Activated CD8-positive, alpha-beta T cell treated with anti-CD3 and anti-CD28 coated beads, Interleukin-2, amount 10 ng/mL, durations not matched to agents 7 days and 5 days (primary cell): Measurements from ENCODE around the gene LRP8. TPM values are rescaled to one million over a fixed set of nuclear protein-coding genes. Genes with fewer than 3 reads are reported as not detected.

ENCODE experiments used
- ATAC-seq: fragments of 150-1000 bp; cut with Tn5 transposase; one replicate; pipeline ENCODE4 v1.10.0; 2021; ENCODE audit warnings: moderate library complexity
- CTCF ChIA-PET: fragments of 350-600 bp; sonication (Branson Sonifier 250); formaldehyde crosslinking; loops from one replicate; lab custom pipeline; 2021; ENCODE audit warnings: antibody characterized with exemption; lab: Charles Lee
- POLR2A ChIA-PET: fragments of 350-600 bp; sonication (Branson Sonifier 250); formaldehyde crosslinking; loops from one replicate; lab custom pipeline; 2021; ENCODE audit warnings: antibody characterized with exemption; lab: Charles Lee
- DNase-seq: peaks from one replicate; pipeline ENCODE4 v3.0.0-alpha.2; 2020
- H3K27ac Mint-ChIP-seq: one replicate; pipeline ENCODE4 v1.8.0; 2021; ENCODE audit warnings: mild to moderate bottlenecking, mixed read lengths
- H3K27me3 Mint-ChIP-seq: one replicate; pipeline ENCODE4 v1.8.0; 2021; ENCODE audit warnings: low read depth, mixed read lengths
- H3K36me3 Mint-ChIP-seq: one replicate; pipeline ENCODE4 v1.8.0; 2021; ENCODE audit warnings: low read depth, mixed read lengths
- H3K4me1 Mint-ChIP-seq: one replicate; pipeline ENCODE4 v1.8.0; 2021; ENCODE audit warnings: low read depth, mixed read lengths
- H3K4me3 Mint-ChIP-seq: one replicate; pipeline ENCODE4 v1.8.0; 2021; ENCODE audit warnings: mild to moderate bottlenecking, mixed read lengths
- H3K9me3 Mint-ChIP-seq: one replicate; pipeline ENCODE4 v1.8.0; 2022; ENCODE audit warnings: mixed read lengths; ENCODE audit not compliant: insufficient read depth
- total RNA-seq, 2 experiments: library from RNA; stranded (reverse); gene quantifications; one replicate each; pipeline ENCODE4 v1.2.3, GENCODE V29; 2021

Gene LRP8
- total RNA-seq, 2 experiments from 2014 or later, result 62.7 to 71.8 TPM

GRCh38 chr1:53334781-53335180 lies 6.9 kb upstream of the LRP8 start:
- POLR2A ChIA-PET, result interaction anchor here (0.7 to 1.1 kb wide), 2 partner anchors 14 to 39 kb away, joined by 3 to 4 read pairs; no protein-coding TSS in a partner anchor
- Mint-ChIP-seq H3K9me3 (no peaks in the 10 kb centered on the region), H3K27ac (peak overlapping the region; percentile 23), H3K36me3 (peaks cover 13% of the 10 kb centered on the region), H3K4me3 (no peak overlapping the region), H3K27me3 (no peaks in the 10 kb centered on the region), H3K4me1 (peaks cover 22% of the 10 kb centered on the region)
- CTCF ChIA-PET, result interaction anchor here (1.7 kb wide), 1 partner anchor 59 kb away, joined by 10 read pairs; no protein-coding TSS in a partner anchor
- ATAC-seq, result peak; percentile 68
- no peak for DNase-seq

GRCh38 chr1:53334312-53334711 lies 6.4 kb upstream of the LRP8 start:
- H3K4me1 Mint-ChIP-seq, result peaks cover 23% of the 10 kb centered on the region
- CTCF ChIA-PET, result interaction anchor here (1.7 kb wide), 1 partner anchor 59 kb away, joined by 10 read pairs; no protein-coding TSS in a partner anchor

DNA sequence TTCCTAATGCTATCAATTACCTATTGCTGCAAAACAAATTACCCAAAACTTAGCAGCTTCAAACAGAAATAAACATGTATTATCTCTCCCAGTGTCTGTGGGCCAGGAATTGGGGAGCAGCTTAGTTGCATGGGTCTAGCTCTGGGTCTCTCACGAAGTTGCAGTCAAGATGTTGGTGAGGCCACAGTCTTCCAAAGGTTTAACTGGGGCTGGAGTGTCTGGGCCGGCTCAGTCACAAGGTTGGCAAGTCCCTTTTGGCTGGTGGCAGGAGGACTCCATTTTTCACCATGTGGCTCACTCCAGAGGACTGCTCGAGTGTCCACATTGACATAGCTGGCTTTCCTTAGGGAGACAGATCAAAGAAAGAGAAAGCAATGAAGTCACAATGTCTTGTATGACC lies 5.0 kb upstream of the LRP8 start:
- no peak overlapping the region for H3K27ac Mint-ChIP-seq
- no peak overlapping the region for H3K4me3 Mint-ChIP-seq
- no peak for ATAC-seq
- H3K9me3 Mint-ChIP-seq, result no peaks in the 10 kb centered on the region
- DNase-seq, result no peak
- ChIA-PET CTCF (interaction anchor here (1.3 to 1.4 kb wide), 2 partner anchors 55 to 60 kb away, joined by 5 to 7 read pairs; no protein-coding TSS in a partner anchor), POLR2A (no interaction called here)
- H3K36me3 Mint-ChIP-seq, result peaks cover 15% of the 10 kb centered on the region
- no peaks in the 10 kb centered on the region for H3K27me3 Mint-ChIP-seq
- peaks cover 34% of the 10 kb centered on the region for H3K4me1 Mint-ChIP-seq

More at GRCh38 chr1:53334312-53334711, 6.4 kb upstream of the LRP8 start:
- ATAC-seq, result no peak
- Mint-ChIP-seq H3K4me3 (no peak overlapping the region), H3K9me3 (no peaks in the 10 kb centered on the region), H3K27me3 (no peaks in the 10 kb centered on the region), H3K27ac (peak overlapping the region; percentile 23), H3K36me3 (peaks cover 13% of the 10 kb centered on the region)
- POLR2A ChIA-PET, result interaction anchor here (0.7 to 1.1 kb wide), 2 partner anchors 14 to 38 kb away, joined by 3 to 4 read pairs; no protein-coding TSS in a partner anchor
- no peak for DNase-seq

DNA sequence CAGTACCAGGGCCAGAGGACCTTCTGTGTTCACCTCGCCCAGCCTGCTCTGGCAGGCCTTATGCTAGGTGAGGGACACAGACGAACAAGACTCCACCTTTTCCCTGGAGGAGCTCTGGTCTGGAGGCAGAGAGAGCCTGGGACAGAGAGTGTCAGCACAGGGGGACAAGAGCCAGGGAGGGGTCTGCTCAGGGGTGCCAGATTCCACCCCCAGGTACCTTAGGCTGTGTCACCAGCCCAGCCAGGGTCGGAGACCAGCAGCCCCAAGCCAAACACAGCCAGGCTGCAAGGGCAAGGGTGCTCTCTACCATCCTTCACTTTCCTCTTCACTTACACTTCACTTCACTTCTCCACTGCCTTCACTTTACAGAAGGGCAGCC lies 4.3 kb upstream of the LRP8 start:
- Mint-ChIP-seq H3K36me3 (peaks cover 16% of the 10 kb centered on the region), H3K4me3 (no peak overlapping the region), H3K27me3 (no peaks in the 10 kb centered on the region), H3K27ac (no peak overlapping the region), H3K9me3 (no peaks in the 10 kb centered on the region), H3K4me1 (peaks cover 34% of the 10 kb centered on the region)
- CTCF ChIA-PET, result interaction anchor here (1.3 to 1.4 kb wide), 2 partner anchors 54 to 61 kb away, joined by 5 to 7 read pairs; no protein-coding TSS in a partner anchor
- DNase-seq (no peak), ATAC-seq (no peak)
- POLR2A ChIA-PET, result no interaction called here

GRCh38 chr1:53331446-53332185 lies 3.7 kb upstream of the LRP8 start:
- peak overlapping the region; percentile 18 for H3K27ac Mint-ChIP-seq
- DNase-seq (no peak), ATAC-seq (no peak)
- no peak overlapping the region for H3K4me3 Mint-ChIP-seq
- POLR2A ChIA-PET, result no interaction called here
- no peaks in the 10 kb centered on the region for H3K27me3 Mint-ChIP-seq
- peaks cover 20% of the 10 kb centered on the region for H3K36me3 Mint-ChIP-seq
- no peaks in the 10 kb centered on the region for H3K9me3 Mint-ChIP-seq
- peaks cover 34% of the 10 kb centered on the region for H3K4me1 Mint-ChIP-seq
- CTCF ChIA-PET, result interaction anchor here (1.4 kb wide), 1 partner anchor 62 kb away, joined by 3 read pairs; no protein-coding TSS in a partner anchor

DNA sequence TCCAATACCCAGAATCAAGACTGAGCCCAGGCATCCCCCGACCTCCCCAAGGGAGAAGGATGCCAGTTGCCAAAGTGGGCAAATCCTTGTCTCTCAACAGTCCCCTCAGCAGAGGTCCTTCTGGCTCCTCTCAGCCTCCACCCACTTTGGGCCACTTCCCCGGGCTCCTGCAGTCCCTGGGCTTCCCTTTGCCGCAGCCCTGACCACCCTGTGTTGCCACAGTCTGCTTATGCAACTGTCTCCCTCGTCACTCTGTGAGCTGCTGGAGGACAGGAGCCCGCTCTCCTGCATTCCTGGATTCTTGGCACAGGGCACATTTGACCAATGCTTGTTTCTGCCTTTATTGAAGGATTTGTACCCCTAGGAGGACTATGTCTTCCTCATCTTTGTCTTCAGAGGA lies 2.9 kb upstream of the LRP8 start:
- DNase-seq, result no peak
- H3K36me3 Mint-ChIP-seq, result peaks cover 20% of the 10 kb centered on the region
- H3K27me3 Mint-ChIP-seq, result no peaks in the 10 kb centered on the region
- no peak overlapping the region for H3K27ac Mint-ChIP-seq
- ATAC-seq, result no peak
- no peaks in the 10 kb centered on the region for H3K9me3 Mint-ChIP-seq
- peaks cover 35% of the 10 kb centered on the region for H3K4me1 Mint-ChIP-seq
- H3K4me3 Mint-ChIP-seq, result no peak overlapping the region
- ChIA-PET POLR2A (no interaction called here), CTCF (interaction anchor here (1.4 kb wide), 1 partner anchor 63 kb away, joined by 3 read pairs; no protein-coding TSS in a partner anchor)

DNA sequence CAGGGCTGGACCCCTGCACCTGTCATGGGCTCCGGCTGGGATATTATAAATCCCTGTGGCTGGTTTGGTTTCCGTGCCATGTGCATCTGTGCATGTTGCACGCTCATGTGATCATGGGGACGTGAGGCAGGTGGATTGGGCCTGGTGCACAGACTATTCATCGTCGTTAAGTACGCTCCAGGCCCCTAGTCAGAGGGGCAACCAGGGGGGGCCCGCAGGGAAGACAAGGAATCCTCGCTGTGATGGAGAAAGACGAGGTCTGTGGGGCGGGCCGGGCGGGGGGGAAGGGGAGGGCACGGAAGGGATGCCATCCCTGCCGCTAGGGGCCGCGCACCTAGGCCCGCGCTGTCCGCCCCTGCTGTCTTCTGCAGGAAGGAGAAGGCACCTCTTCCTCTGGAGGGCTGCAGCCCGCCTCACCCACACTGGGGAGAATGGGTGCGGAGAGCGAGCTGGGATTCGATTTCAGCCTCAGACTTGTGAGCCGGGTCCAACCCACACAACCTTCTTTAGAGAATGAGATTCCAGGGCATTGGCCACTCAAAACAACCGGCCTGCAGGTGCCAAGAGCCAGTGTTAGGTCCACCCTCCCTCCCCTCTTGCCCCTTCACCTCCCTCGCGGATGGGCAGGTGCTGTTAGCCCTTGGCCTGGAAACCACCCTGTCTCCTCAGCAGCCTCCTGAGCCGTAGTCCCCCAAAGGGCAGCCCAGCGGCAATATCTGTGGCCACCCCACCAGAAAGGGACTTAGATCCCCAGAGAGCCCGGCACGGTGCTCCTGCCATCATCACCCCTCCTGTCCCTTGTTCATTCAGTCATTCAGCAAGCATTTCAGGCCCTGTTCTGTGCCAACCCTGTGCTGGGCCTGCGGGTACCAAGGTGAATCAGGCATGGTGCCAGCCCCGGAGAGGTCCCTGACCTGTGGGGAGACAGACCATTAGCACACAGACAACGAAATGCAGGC lies 950 bp upstream of the LRP8 start:
- Mint-ChIP-seq H3K4me1 (peaks cover 38% of the 10 kb centered on the region), H3K36me3 (peaks cover 36% of the 10 kb centered on the region), H3K9me3 (no peaks in the 10 kb centered on the region), H3K4me3 (peak overlapping the region; percentile 99), H3K27ac (peak overlapping the region; percentile 99), H3K27me3 (no peaks in the 10 kb centered on the region)
- ChIA-PET POLR2A (interaction anchor here (4.5 kb wide), 1 partner anchor 40 kb away, joined by 24 read pairs; no protein-coding TSS in a partner anchor), CTCF (no interaction called here)
- ATAC-seq (no peak), DNase-seq (peak; percentile 36)

- Mint-ChIP-seq H3K4me3 (peak overlapping the region; percentile 97), H3K36me3 (peaks cover 41% of the 10 kb centered on the region), H3K9me3 (no peaks in the 10 kb centered on the region), H3K27me3 (no peaks in the 10 kb centered on the region), H3K27ac (peak overlapping the region; percentile 98), H3K4me1 (peaks cover 50% of the 10 kb centered on the region)
- peak; percentile 73 for DNase-seq
- ChIA-PET POLR2A (interaction anchor here (0.6 to 4.5 kb wide), 13 partner anchors 13 to 617 kb away, joined by 3 to 24 read pairs (median 3); no protein-coding TSS in a partner anchor), CTCF (interaction anchor here (1.2 to 4.7 kb wide), 4 partner anchors 41 to 86 kb away, joined by 5 to 23 read pairs (median 10); no protein-coding TSS in a partner anchor)
- ATAC-seq, result peak; percentile 12
Measured at GRCh38 chr1:53327182-53327913, 522 bp downstream of the LRP8 start.

GRCh38 chr1:53326598-53327181 lies 1.2 kb downstream of the LRP8 start:
- Mint-ChIP-seq H3K36me3 (peaks cover 47% of the 10 kb centered on the region), H3K27me3 (no peaks in the 10 kb centered on the region), H3K4me1 (peaks cover 54% of the 10 kb centered on the region), H3K9me3 (no peaks in the 10 kb centered on the region), H3K27ac (peak overlapping the region; percentile 98), H3K4me3 (peak overlapping the region; percentile 97)
- DNase-seq (no peak), ATAC-seq (peak; percentile 45)
- POLR2A ChIA-PET, result interaction anchor here (0.6 to 4.5 kb wide), 15 partner anchors 10 to 618 kb away, joined by 3 to 24 read pairs (median 3); no protein-coding TSS in a partner anchor
- CTCF ChIA-PET, result interaction anchor here (0.8 to 4.7 kb wide), 7 partner anchors 35 to 552 kb away, joined by 3 to 23 read pairs (median 5); no protein-coding TSS in a partner anchor

DNA sequence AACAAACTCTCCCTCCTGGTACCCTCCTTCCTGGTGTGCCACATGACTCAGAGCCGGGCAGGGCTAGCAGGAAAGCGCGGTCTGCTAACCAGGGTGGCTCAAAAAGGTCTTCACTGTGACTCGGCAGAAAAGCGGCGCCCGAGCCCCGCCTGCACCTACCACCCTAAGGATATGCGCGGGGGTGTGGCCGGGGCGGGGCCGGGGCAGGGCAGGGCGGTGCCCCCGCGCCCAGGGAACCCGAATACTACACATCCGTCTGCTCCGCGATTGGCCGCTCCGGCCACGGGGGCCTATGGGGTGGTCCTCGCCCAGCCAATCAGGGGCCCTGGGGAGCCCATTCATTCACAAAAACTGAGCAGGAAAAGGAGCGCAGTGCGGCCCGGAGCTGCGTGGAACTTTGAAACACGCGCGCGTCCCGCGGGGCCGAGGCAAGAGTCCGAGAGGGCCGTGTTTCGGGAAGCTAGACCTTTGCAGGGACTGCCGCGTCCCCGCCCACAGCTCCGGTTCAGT lies 1.7 kb downstream of the LRP8 start:
- no peaks in the 10 kb centered on the region for H3K27me3 Mint-ChIP-seq
- POLR2A ChIA-PET, result interaction anchor here (0.8 to 4.5 kb wide), 10 partner anchors 9 to 89 kb away, joined by 3 to 24 read pairs (median 5); no protein-coding TSS in a partner anchor
- DNase-seq (peak; percentile 98), ATAC-seq (peak; percentile 93)
- H3K4me1 Mint-ChIP-seq, result peaks cover 54% of the 10 kb centered on the region
- CTCF ChIA-PET, result interaction anchor here (0.8 to 4.7 kb wide), 7 partner anchors 35 to 552 kb away, joined by 3 to 23 read pairs (median 5); no protein-coding TSS in a partner anchor
- H3K4me3 Mint-ChIP-seq, result peak overlapping the region; percentile 97
- peaks cover 46% of the 10 kb centered on the region for H3K36me3 Mint-ChIP-seq
- no peaks in the 10 kb centered on the region for H3K9me3 Mint-ChIP-seq
- H3K27ac Mint-ChIP-seq, result peak overlapping the region; percentile 98
